Activated T-cell treated with anti-CD3 and anti-CD28 coated beads for 24 hours (primary cell): ENCODE results near the gene FGFBP2.

ENCODE experiments used
- DNase-seq: peaks from one replicate; pipeline ENCODE4 v3.0.0-alpha.2; 2020; ENCODE audit warnings: low read depth

Gene FGFBP2

GRCh38 chr4:15968551-15969300 lies 5.8 kb upstream of the FGFBP2 start:
- no peak for DNase-seq

GRCh38 chr4:15965325-15965724 lies 2.4 kb upstream of the FGFBP2 start:
- DNase-seq = no peak

- DNase-seq = no peak
These were observed 1.2 kb upstream of the FGFBP2 start for GRCh38 chr4:15964159-15964558.

GRCh38 chr4:15963576-15963975 lies 601 bp upstream of the FGFBP2 start:
- DNase-seq = peak; percentile 37

- DNase-seq = no peak
These were observed 1.0 kb downstream of the FGFBP2 start for GRCh38 chr4:15961781-15962510.

- DNase-seq = no peak
These were observed 4.4 kb downstream of the FGFBP2 start for GRCh38 chr4:15958562-15958961.

GRCh38 chr4:15956179-15956850 lies 6.7 kb downstream of the FGFBP2 start:
- DNase-seq = peak; percentile 77

GRCh38 chr4:15955670-15956069 lies 7.3 kb downstream of the FGFBP2 start:
- no peak for DNase-seq

GRCh38 chr4:15953625-15954024 lies 9.3 kb downstream of the FGFBP2 start:
- DNase-seq = no peak

GRCh38 chr4:15951781-15952180 lies 11.2 kb downstream of the FGFBP2 start:
- no peak for DNase-seq

- DNase-seq = no peak
These were observed 14.1 kb downstream of the FGFBP2 start for GRCh38 chr4:15948826-15949225.

GRCh38 chr4:15947684-15948083 lies 15.3 kb downstream of the FGFBP2 start:
- no peak for DNase-seq

- DNase-seq = no peak
These were observed 17.5 kb downstream of the FGFBP2 start for GRCh38 chr4:15945516-15945915.

GRCh38 chr4:15944895-15945294 lies 18.1 kb downstream of the FGFBP2 start:
- no peak for DNase-seq

GRCh38 chr4:15942283-15942682 lies 20.7 kb downstream of the FGFBP2 start:
- DNase-seq = no peak

GRCh38 chr4:15938640-15939039 lies 24.3 kb downstream of the FGFBP2 start, which contains the start of gene FGFBP1:
Gene FGFBP1, minus strand, starts transcription at chr4:15938740. Its CDS starts 2,108 bp downstream, at chr4:15936632.
- DNase-seq = no peak

- no peak for DNase-seq
These were observed 24.8 kb downstream of the FGFBP2 start for GRCh38 chr4:15938182-15938581.

- DNase-seq = no peak
These were observed 26.5 kb downstream of the FGFBP2 start for GRCh38 chr4:15936495-15936894.

- no peak for DNase-seq
These were observed 27.2 kb downstream of the FGFBP2 start for GRCh38 chr4:15935504-15936402.

GRCh38 chr4:15934259-15934658 lies 28.7 kb downstream of the FGFBP2 start:
- DNase-seq = no peak

GRCh38 chr4:15931451-15932210 lies 31.3 kb downstream of the FGFBP2 start:
- DNase-seq = no peak
